Cardiac fibroblast (primary cell): ENCODE data around the gene MAP3K9.
"Not testable (repeated sequence)": the region's sequence is repeated elsewhere in the genome, so short reads cannot be mapped to it uniquely, and the experiment has no call there.

ENCODE experiments used
- DNase-seq, 2 donors: peaks; one replicate each; pipeline versions ENCODE4 v3.0.0 to v3.0.0-alpha.2; 2010; ENCODE audit warnings: low read depth in 2 of 2
- H3K4me3 ChIP-seq, 2 donors: replicated peaks in 1 of 2; 1 replicate in 1 of 2; 2 replicates in 1 of 2; pipeline ENCODE4 v1.5.1; 2011; ENCODE audit warnings: low read depth in 2 of 2, low read length in 2 of 2, mild to moderate bottlenecking in 2 of 2, moderate library complexity in 1 of 2
- CTCF ChIP-seq: IDR thresholded peaks from one replicate; pipeline ENCODE4 v1.5.1; 2011; ENCODE audit warnings: low read depth, mild to moderate bottlenecking, low read length, inconsistent platforms

Gene MAP3K9

GRCh38 chr14:70706177-70706576, 103.1 kb downstream of the MAP3K9 start:
- no peak overlapping the region for H3K4me3 ChIP-seq
- TF ChIP-seq CTCF, result no peak
- DNase-seq, result no peak

GRCh38 chr14:70704960-70705359, 104.4 kb downstream of the MAP3K9 start:
- DNase-seq, result no peak
- no peak for TF ChIP-seq CTCF
- no peak overlapping the region for H3K4me3 ChIP-seq

DNA sequence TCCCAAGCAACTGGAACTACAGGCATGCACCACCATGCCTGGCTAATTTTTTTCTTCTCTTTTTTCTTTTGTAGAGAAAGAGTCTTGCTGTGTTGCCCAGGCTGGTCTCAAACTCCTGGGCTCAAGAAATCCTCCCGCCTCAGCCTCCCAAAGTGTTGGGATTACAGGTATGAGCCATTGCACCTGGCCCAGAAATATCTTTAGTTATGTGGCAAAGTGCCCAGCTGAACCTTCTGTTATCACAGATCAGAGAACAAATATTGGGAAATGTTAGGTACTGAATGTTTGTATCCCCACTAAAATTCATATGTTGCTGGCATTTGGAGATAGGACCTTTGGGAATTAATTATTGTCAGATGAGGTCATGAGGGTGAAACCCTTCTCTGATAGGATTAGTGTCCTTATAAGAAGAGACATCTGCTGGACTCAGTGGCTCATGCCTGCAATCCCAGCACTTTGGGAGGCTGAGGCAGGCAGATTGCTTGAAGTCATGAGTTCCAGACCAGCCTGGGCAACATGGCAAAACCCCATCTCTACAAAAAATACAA, 105.6 kb downstream of the MAP3K9 start:
- DNase-seq, H3K4me3 ChIP-seq: not testable (repeated sequence)

DNA sequence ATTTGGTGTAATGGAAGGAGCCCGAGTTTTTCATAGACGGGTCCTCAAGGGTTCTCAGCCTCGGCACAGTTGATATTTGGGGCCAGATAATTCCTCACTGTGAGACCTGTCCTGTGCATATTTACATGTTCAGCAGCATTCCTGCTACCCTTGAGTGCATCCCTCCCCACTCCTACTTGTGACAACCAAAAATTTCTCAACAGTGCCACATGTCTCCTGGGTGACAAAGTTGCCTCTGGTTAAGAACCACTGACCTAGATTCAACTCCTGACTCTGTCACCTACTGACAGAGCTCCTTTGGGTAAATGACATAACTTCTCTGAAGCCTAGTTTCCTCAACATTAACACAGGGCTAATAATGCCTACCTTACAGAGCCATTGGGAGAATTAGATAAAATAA, 107.2 kb downstream of the MAP3K9 start:
- TF ChIP-seq CTCF, result no peak
- DNase-seq, result no peak
- no peak overlapping the region for H3K4me3 ChIP-seq

DNA sequence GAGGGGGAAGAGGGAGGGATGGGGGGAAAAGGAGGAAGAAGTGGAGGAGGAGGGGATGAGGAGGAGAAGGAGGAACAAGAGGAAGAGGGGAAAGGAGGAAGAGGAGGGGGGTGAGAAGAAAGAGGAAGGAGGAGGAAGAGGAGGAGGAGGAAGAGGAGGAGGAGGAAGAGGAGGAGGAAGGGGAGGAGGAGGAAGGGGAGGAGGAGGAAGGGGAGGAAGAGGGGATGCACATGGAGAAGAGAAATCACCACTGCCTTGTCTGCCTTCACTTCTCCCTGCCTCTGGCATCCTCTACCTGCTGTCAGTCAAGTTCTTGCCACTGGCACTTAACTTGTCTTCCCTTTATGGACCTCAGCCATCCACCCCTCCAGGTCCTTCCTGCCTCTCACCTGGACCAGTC, 107.7 kb downstream of the MAP3K9 start:
- TF ChIP-seq CTCF, result no peak
- no peak for DNase-seq
- no peak overlapping the region for H3K4me3 ChIP-seq

GRCh38 chr14:70700955-70701585, 108.2 kb downstream of the MAP3K9 start:
- no peak for DNase-seq
- H3K4me3 ChIP-seq, result no peak overlapping the region
- TF ChIP-seq CTCF, result no peak

DNA sequence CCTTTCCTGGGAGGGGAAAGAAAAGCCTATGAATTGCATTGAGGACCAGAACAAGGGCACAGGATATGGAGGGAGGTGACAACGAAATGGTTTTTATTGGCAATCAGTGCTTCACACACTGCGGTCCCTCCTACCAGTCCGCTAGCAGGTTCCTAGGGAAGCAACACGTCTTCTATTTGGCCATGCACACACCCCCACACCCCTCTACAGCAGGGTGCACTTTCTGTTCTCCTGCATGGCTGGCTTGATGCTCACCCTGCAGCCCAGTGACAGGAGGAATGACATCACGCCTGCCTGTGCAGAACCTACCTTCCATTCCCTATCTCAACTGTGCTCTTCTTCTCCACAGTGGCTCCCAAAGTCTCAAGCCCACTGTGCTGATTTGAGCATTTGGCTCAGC, 109.7 kb downstream of the MAP3K9 start:
- DNase-seq, result no peak
- H3K4me3 ChIP-seq, result no peak overlapping the region
- TF ChIP-seq CTCF, result no peak
